SK-N-SH treated with all-trans-retinoic acid at 6 μM for 48 hours (cell line): Measurements from ENCODE around the gene ADAM10.

ENCODE experiments used
- ATAC-seq: fragments of 200-7000 bp; cut with Tn5 transposase; 3 replicates; pipeline ENCODE4 v1.9.1; 2020; ENCODE audit warnings: mild to moderate bottlenecking, moderate library complexity
- BACH2 ChIP-seq: fragments of 250-450 bp; sonication (Bioruptor Pico); IDR thresholded peaks from 2 replicates; pipeline ENCODE4 v1.9.0; 2021; ENCODE audit warnings: mild to moderate bottlenecking, borderline replicate concordance
- CSDC2 ChIP-seq: fragments of 250-450 bp; sonication (Bioruptor Pico); IDR thresholded peaks from 2 replicates; pipeline ENCODE4 v1.5.0; 2020; ENCODE audit warnings: mild to moderate bottlenecking, moderate library complexity
- ESRRG ChIP-seq: fragments of 250-450 bp; sonication (Bioruptor Pico); IDR thresholded peaks from 2 replicates; pipeline ENCODE4 v1.6.1; 2021; ENCODE audit warnings: mild to moderate bottlenecking
- GLIS3 ChIP-seq: fragments of 250-450 bp; sonication (Bioruptor Pico); IDR thresholded peaks from 2 replicates; pipeline ENCODE4 v1.5.0; 2020; ENCODE audit warnings: mild to moderate bottlenecking, moderate library complexity
- ISL1 ChIP-seq: fragments of 250-450 bp; sonication (Bioruptor Pico); IDR thresholded peaks from 2 replicates; pipeline ENCODE4 v2.1.2; 2022; ENCODE audit warnings: mild to moderate bottlenecking, moderate library complexity
- OSR1 ChIP-seq: fragments of 250-450 bp; sonication (Bioruptor Pico); IDR thresholded peaks from 2 replicates; pipeline ENCODE4 v1.8.0; 2022; ENCODE audit warnings: moderate library complexity, mild to moderate bottlenecking, inconsistent platforms
- PATZ1 ChIP-seq: fragments of 250-450 bp; sonication (Bioruptor Pico); IDR thresholded peaks from 2 replicates; pipeline ENCODE4 v1.8.0; 2020; ENCODE audit warnings: mild to moderate bottlenecking, moderate library complexity, borderline replicate concordance
- PPARA ChIP-seq: fragments of 250-450 bp; sonication (Bioruptor Pico); IDR thresholded peaks from 2 replicates; pipeline ENCODE4 v1.5.0; 2020; ENCODE audit warnings: mild to moderate bottlenecking, borderline replicate concordance
- RARB ChIP-seq: fragments of 250-450 bp; sonication (Bioruptor Pico); IDR thresholded peaks from 2 replicates; pipeline ENCODE4 v1.8.0; 2021; ENCODE audit warnings: mild to moderate bottlenecking, moderate library complexity
- SNAI2 ChIP-seq: fragments of 250-450 bp; sonication (Bioruptor Pico); IDR thresholded peaks from 2 replicates; pipeline ENCODE4 v1.5.0; 2020; ENCODE audit warnings: mild to moderate bottlenecking, moderate library complexity
- TOX ChIP-seq: fragments of 250-450 bp; sonication (Bioruptor Pico); IDR thresholded peaks from 2 replicates; pipeline ENCODE4 v1.8.0; 2021; ENCODE audit warnings: mild to moderate bottlenecking, moderate library complexity, borderline replicate concordance
- TSHZ2 ChIP-seq: fragments of 250-450 bp; sonication (Bioruptor Pico); IDR thresholded peaks from 2 replicates; pipeline ENCODE4 v1.5.0; 2020; ENCODE audit warnings: mild to moderate bottlenecking, moderate library complexity
- ZC3H10 ChIP-seq: fragments of 250-450 bp; sonication (Bioruptor Pico); IDR thresholded peaks from 2 replicates; pipeline ENCODE4 v1.5.1; 2021; ENCODE audit warnings: mild to moderate bottlenecking, moderate library complexity
- ZFP3 ChIP-seq: fragments of 250-450 bp; sonication (Bioruptor Pico); IDR thresholded peaks from 2 replicates; pipeline ENCODE4 v1.5.0; 2020; ENCODE audit warnings: mild to moderate bottlenecking, moderate library complexity
- ZFP30 ChIP-seq: fragments of 450-650 bp; formaldehyde crosslinking; IDR thresholded peaks from 2 replicates; pipeline ENCODE4 v1.5.0; 2022; ENCODE audit warnings: mild to moderate bottlenecking, moderate library complexity
- ZNF565 ChIP-seq: fragments of 450-650 bp; formaldehyde crosslinking; conservative IDR thresholded peaks from 2 replicates; pipeline ENCODE4 v1.5.0; 2020; ENCODE audit warnings: low read depth, mild to moderate bottlenecking, moderate library complexity
- ZNF70 ChIP-seq: fragments of 450-650 bp; formaldehyde crosslinking; IDR thresholded peaks from 2 replicates; pipeline ENCODE4 v1.5.0; 2020; ENCODE audit warnings: mild to moderate bottlenecking, moderate library complexity
- ZNF8 ChIP-seq: fragments of 450-650 bp; formaldehyde crosslinking; IDR thresholded peaks from 2 replicates; pipeline ENCODE4 v1.5.0; 2020; ENCODE audit warnings: mild to moderate bottlenecking, moderate library complexity
- TF ChIP-seq, protein P1 (sequence below): fragments of 250-450 bp; sonication (Bioruptor Pico); IDR thresholded peaks from 2 replicates; pipeline ENCODE4 v1.5.1; 2021; ENCODE audit warnings: mild to moderate bottlenecking, moderate library complexity
- TF ChIP-seq, protein P2 (sequence below): fragments of 250-450 bp; sonication (Bioruptor Pico); IDR thresholded peaks from 2 replicates; pipeline ENCODE4 v1.8.0; 2021; ENCODE audit warnings: low read depth, mild to moderate bottlenecking, moderate library complexity, borderline replicate concordance
- TF ChIP-seq, protein P3 (sequence below): fragments of 250-450 bp; sonication (Bioruptor Pico); IDR thresholded peaks from 2 replicates; pipeline ENCODE4 v1.5.1; 2020; ENCODE audit warnings: low read depth, mild to moderate bottlenecking, moderate library complexity

The ADAM10 gene

GRCh38 chr15:58715266-58715917, 34.1 kb downstream of the ADAM10 start:
- no peak for ATAC-seq
- TF ChIP-seq TOX (CRISPR knock-in tag): no peak
- TF ChIP-seq GLIS3 (CRISPR knock-in tag): no peak
- TF ChIP-seq RARB (CRISPR knock-in tag): no peak
- TF ChIP-seq ISL1 (CRISPR knock-in tag): no peak
- no peak for TF ChIP-seq ZNF565 (CRISPR knock-in tag)
- no peak for TF ChIP-seq ESRRG (CRISPR knock-in tag)
- TF ChIP-seq, protein P1, sequence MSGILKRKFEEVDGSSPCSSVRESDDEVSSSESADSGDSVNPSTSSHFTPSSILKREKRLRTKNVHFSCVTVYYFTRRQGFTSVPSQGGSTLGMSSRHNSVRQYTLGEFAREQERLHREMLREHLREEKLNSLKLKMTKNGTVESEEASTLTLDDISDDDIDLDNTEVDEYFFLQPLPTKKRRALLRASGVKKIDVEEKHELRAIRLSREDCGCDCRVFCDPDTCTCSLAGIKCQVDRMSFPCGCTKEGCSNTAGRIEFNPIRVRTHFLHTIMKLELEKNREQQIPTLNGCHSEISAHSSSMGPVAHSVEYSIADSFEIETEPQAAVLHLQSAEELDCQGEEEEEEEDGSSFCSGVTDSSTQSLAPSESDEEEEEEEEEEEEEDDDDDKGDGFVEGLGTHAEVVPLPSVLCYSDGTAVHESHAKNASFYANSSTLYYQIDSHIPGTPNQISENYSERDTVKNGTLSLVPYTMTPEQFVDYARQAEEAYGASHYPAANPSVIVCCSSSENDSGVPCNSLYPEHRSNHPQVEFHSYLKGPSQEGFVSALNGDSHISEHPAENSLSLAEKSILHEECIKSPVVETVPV (CRISPR knock-in tag): no peak
- no peak for TF ChIP-seq TSHZ2 (CRISPR knock-in tag)
- TF ChIP-seq SNAI2 (CRISPR knock-in tag): no peak
- TF ChIP-seq, protein P2, sequence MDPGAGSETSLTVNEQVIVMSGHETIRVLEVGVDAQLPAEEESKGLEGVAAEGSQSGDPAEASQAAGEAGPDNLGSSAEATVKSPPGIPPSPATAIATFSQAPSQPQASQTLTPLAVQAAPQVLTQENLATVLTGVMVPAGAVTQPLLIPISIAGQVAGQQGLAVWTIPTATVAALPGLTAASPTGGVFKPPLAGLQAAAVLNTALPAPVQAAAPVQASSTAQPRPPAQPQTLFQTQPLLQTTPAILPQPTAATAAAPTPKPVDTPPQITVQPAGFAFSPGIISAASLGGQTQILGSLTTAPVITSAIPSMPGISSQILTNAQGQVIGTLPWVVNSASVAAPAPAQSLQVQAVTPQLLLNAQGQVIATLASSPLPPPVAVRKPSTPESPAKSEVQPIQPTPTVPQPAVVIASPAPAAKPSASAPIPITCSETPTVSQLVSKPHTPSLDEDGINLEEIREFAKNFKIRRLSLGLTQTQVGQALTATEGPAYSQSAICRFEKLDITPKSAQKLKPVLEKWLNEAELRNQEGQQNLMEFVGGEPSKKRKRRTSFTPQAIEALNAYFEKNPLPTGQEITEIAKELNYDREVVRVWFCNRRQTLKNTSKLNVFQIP: no peak
- no peak for TF ChIP-seq PATZ1
- no peak for TF ChIP-seq ZNF70 (CRISPR knock-in tag)
- TF ChIP-seq ZNF8 (CRISPR knock-in tag): no peak
- TF ChIP-seq PPARA (CRISPR knock-in tag): no peak
- no peak for TF ChIP-seq ZC3H10 (CRISPR knock-in tag)
- no peak for TF ChIP-seq BACH2 (CRISPR knock-in tag)
- no peak for TF ChIP-seq ZFP3 (CRISPR knock-in tag)
- TF ChIP-seq ZFP30 (CRISPR knock-in tag): no peak
- no peak for TF ChIP-seq CSDC2

DNA sequence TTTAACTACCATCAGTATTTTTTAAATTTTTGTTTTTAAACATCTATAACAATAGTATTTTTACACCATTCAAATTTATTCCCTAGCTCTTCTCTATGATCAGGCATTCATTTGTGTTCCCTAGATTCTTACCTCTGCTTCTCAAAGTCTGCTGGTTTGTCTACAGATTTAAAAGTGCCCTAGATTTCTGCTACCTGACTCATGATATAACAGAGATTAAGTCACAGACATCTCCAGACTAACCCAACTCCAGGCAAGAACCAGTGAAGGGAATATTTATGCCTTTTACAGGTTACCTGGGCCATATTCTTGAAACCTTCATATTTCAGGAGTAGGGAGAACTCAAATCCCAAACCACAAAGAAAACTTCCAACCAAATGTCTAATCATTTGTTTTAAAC, 38.8 kb downstream of the ADAM10 start:
- no peak for ATAC-seq
- TF ChIP-seq ZNF8 (CRISPR knock-in tag): no peak
- TF ChIP-seq ZC3H10 (CRISPR knock-in tag): no peak
- no peak for TF ChIP-seq PPARA (CRISPR knock-in tag)
- TF ChIP-seq, all 23 proteins: peak for 0

DNA sequence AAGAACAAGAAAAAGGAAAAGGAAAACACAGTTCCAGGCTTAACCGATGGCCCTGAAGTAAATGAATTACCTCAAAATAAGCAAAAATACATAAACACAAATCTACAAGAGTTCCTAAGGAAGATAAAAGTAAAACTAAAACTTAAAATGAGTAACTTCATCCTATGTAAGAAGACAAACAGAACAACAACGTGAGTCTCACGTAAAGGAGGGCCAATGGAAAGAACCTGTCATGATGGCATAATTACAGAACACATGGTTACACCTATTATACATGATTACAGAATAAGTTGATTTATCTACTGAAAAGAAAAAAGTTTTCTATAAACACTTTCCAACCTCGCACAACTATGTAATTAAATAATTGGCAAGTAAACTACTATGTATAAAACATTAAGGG, 42.1 kb downstream of the ADAM10 start:
- TF ChIP-seq ZNF8 (CRISPR knock-in tag): no peak
- no peak for ATAC-seq

GRCh38 chr15:58705105-58705504, 44.4 kb downstream of the ADAM10 start:
- no peak for ATAC-seq
- TF ChIP-seq GLIS3 (CRISPR knock-in tag) (no peak), ZFP30 (CRISPR knock-in tag) (no peak), ZNF70 (CRISPR knock-in tag) (no peak), TOX (CRISPR knock-in tag) (no peak), OSR1 (no peak)
- TF ChIP-seq, protein P3, sequence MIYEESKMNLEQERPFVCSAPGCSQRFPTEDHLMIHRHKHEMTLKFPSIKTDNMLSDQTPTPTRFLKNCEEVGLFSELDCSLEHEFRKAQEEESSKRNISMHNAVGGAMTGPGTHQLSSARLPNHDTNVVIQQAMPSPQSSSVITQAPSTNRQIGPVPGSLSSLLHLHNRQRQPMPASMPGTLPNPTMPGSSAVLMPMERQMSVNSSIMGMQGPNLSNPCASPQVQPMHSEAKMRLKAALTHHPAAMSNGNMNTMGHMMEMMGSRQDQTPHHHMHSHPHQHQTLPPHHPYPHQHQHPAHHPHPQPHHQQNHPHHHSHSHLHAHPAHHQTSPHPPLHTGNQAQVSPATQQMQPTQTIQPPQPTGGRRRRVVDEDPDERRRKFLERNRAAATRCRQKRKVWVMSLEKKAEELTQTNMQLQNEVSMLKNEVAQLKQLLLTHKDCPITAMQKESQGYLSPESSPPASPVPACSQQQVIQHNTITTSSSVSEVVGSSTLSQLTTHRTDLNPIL (CRISPR knock-in tag): no peak
